Glomerular visceral epithelial cell (primary cell): Measurements from ENCODE around the gene ADCY2.

Experiments used
- DNase-seq: peaks from one replicate; pipeline ENCODE4 v3.0.0-alpha.2; 2016; ENCODE audit errors: extremely low spot score

ADCY2 gene

GRCh38 chr5:7868773-7869473 is 473.0 kb downstream of the ADCY2 start, which contains the start of the genes FASTKD3 and MTRR:
Gene FASTKD3 (minus strand): TSS chr5:7869031. CDS start chr5:7868083, 948 bp downstream.
Gene MTRR (plus strand): TSS chr5:7869148. CDS start chr5:7870795, 1,647 bp downstream.
- DNase-seq: peak; percentile 94

- DNase-seq: no peak
Observed at GRCh38 chr5:7869474-7870136, 473.7 kb downstream of the ADCY2 start.

- DNase-seq: no peak
Observed at GRCh38 chr5:7871653-7872052, 475.7 kb downstream of the ADCY2 start.

GRCh38 chr5:7872517-7873130 is 476.7 kb downstream of the ADCY2 start:
- DNase-seq: no peak

GRCh38 chr5:7873216-7873615 is 477.3 kb downstream of the ADCY2 start:
- no peak for DNase-seq

GRCh38 chr5:7874639-7875038 is 478.7 kb downstream of the ADCY2 start:
- DNase-seq: no peak

- no peak for DNase-seq
Observed at GRCh38 chr5:7875151-7875550, 479.2 kb downstream of the ADCY2 start.

- DNase-seq: peak; percentile 53
Observed at GRCh38 chr5:7876867-7877266, 480.9 kb downstream of the ADCY2 start.

GRCh38 chr5:7877851-7878250 is 481.9 kb downstream of the ADCY2 start:
- peak; percentile 23 for DNase-seq

GRCh38 chr5:7878381-7878873 is 482.5 kb downstream of the ADCY2 start:
- DNase-seq: peak; percentile 25
